ENCODE data around the gene SMC1A.

Gene SMC1A

GRCh38 chrX:53383376-53384076 lies 38.9 kb downstream of the SMC1A start:
- Histone ChIP-seq H3K4me2 (ENCODE audit: low read length) (no peak overlapping the region), H2BK5ac (ENCODE audit: low read depth, low read length, poor library complexity) (no peak overlapping the region), H3K9ac (ENCODE audit: low read length) (no peak overlapping the region), H2AK5ac (ENCODE audit: low read length) (no peak overlapping the region), H2AFZ (ENCODE audit: insufficient read depth, low read length, poor library complexity) (no peak overlapping the region), H3K36me3 (ENCODE audit: control insufficient read depth in 1 of 2, insufficient read depth in 2 of 2, low read length in 2 of 2) (peaks cover 46% of the 10 kb centered on the region in 2 experiments), H3K23ac (ENCODE audit: low read length) (no peak overlapping the region), H2BK12ac (ENCODE audit: low read length) (no peak overlapping the region), H2BK120ac (ENCODE audit: insufficient read depth, low read length, poor library complexity) (no peak overlapping the region), H4K8ac (ENCODE audit: low read depth, low read length) (no peak overlapping the region), H3K27me3 (ENCODE audit: insufficient read depth, low read length) (no peaks in the 10 kb centered on the region), H3K79me2 (ENCODE audit: control insufficient read depth, insufficient read depth, low read length, poor library complexity) (no peaks in the 10 kb centered on the region), H3K9me3 (ENCODE audit: insufficient read depth, low read depth, low read length) (no peaks in the 10 kb centered on the region), H3K18ac (ENCODE audit: low read length) (no peak overlapping the region), H3K4ac (ENCODE audit: low read depth, low read length) (no peak overlapping the region), H3K14ac (ENCODE audit: low read length) (no peak overlapping the region), H3K27ac (ENCODE audit: low read depth, low read length) (no peak overlapping the region), H4K12ac (ENCODE audit: low read depth, low read length) (peak overlapping the region; percentile 43), H4K91ac (ENCODE audit: low read depth, low read length) (no peak overlapping the region), H3K4me1 (ENCODE audit: control insufficient read depth in 1 of 2, insufficient read depth in 2 of 2, low read length in 2 of 2) (no peaks in the 10 kb centered on the region), H3K4me3 (ENCODE audit: low read depth, low read length) (no peak overlapping the region), H3K79me1 (ENCODE audit: low read length) (no peaks in the 10 kb centered on the region)
- no CpG with 5 or more reads among the region's 4 CpGs for WGBS (ENCODE audit: extremely low coverage, insufficient coverage, insufficient read length)
- no peak for DNase-seq

GRCh38 chrX:53379747-53380146 lies 42.7 kb downstream of the SMC1A start:
- Histone ChIP-seq H2BK5ac (ENCODE audit: low read depth, low read length, poor library complexity) (no peak overlapping the region), H3K4me3 (ENCODE audit: low read depth, low read length) (no peak overlapping the region), H3K9ac (ENCODE audit: low read length) (no peak overlapping the region), H4K12ac (ENCODE audit: low read depth, low read length) (no peak overlapping the region), H3K23ac (ENCODE audit: low read length) (no peak overlapping the region), H3K4ac (ENCODE audit: low read depth, low read length) (no peak overlapping the region), H3K4me1 (ENCODE audit: control insufficient read depth in 1 of 2, insufficient read depth in 2 of 2, low read length in 2 of 2) (peaks cover 0 to 3% of the 10 kb centered on the region in 2 experiments), H3K9me3 (ENCODE audit: insufficient read depth, low read depth, low read length) (no peaks in the 10 kb centered on the region), H3K14ac (ENCODE audit: low read length) (no peak overlapping the region), H2AFZ (ENCODE audit: insufficient read depth, low read length, poor library complexity) (no peak overlapping the region), H3K27me3 (ENCODE audit: insufficient read depth, low read length) (no peaks in the 10 kb centered on the region), H3K4me2 (ENCODE audit: low read length) (no peak overlapping the region), H3K79me1 (ENCODE audit: low read length) (no peaks in the 10 kb centered on the region), H3K27ac (ENCODE audit: low read depth, low read length) (no peak overlapping the region), H4K8ac (ENCODE audit: low read depth, low read length) (no peak overlapping the region), H4K91ac (ENCODE audit: low read depth, low read length) (no peak overlapping the region), H2BK120ac (ENCODE audit: insufficient read depth, low read length, poor library complexity) (no peak overlapping the region), H3K18ac (ENCODE audit: low read length) (no peak overlapping the region), H2AK5ac (ENCODE audit: low read length) (no peak overlapping the region), H3K79me2 (ENCODE audit: control insufficient read depth, insufficient read depth, low read length, poor library complexity) (no peaks in the 10 kb centered on the region), H2BK12ac (ENCODE audit: low read length) (no peak overlapping the region), H3K36me3 (ENCODE audit: control insufficient read depth in 1 of 2, insufficient read depth in 2 of 2, low read length in 2 of 2) (peaks cover 46 to 50% of the 10 kb centered on the region in 2 experiments)
- WGBS (ENCODE audit: extremely low coverage, insufficient coverage, insufficient read length), result no CpG with 5 or more reads among the region's 4 CpGs
- DNase-seq, result no peak

GRCh38 chrX:53379008-53379710 lies 43.3 kb downstream of the SMC1A start:
- Histone ChIP-seq H3K27ac (ENCODE audit: low read depth, low read length) (no peak overlapping the region), H2BK120ac (ENCODE audit: insufficient read depth, low read length, poor library complexity) (no peak overlapping the region), H3K14ac (ENCODE audit: low read length) (no peak overlapping the region), H3K23ac (ENCODE audit: low read length) (no peak overlapping the region), H3K4me1 (ENCODE audit: control insufficient read depth in 1 of 2, insufficient read depth in 2 of 2, low read length in 2 of 2) (peaks cover 0 to 7% of the 10 kb centered on the region in 2 experiments), H3K4me2 (ENCODE audit: low read length) (no peak overlapping the region), H3K9me3 (ENCODE audit: insufficient read depth, low read depth, low read length) (no peaks in the 10 kb centered on the region), H4K12ac (ENCODE audit: low read depth, low read length) (no peak overlapping the region), H2AFZ (ENCODE audit: insufficient read depth, low read length, poor library complexity) (no peak overlapping the region), H2AK5ac (ENCODE audit: low read length) (no peak overlapping the region), H4K8ac (ENCODE audit: low read depth, low read length) (no peak overlapping the region), H3K79me2 (ENCODE audit: control insufficient read depth, insufficient read depth, low read length, poor library complexity) (no peaks in the 10 kb centered on the region), H3K4ac (ENCODE audit: low read depth, low read length) (no peak overlapping the region), H2BK5ac (ENCODE audit: low read depth, low read length, poor library complexity) (no peak overlapping the region), H3K9ac (ENCODE audit: low read length) (no peak overlapping the region), H3K79me1 (ENCODE audit: low read length) (no peaks in the 10 kb centered on the region), H4K91ac (ENCODE audit: low read depth, low read length) (no peak overlapping the region), H3K4me3 (ENCODE audit: low read depth, low read length) (no peak overlapping the region), H3K36me3 (ENCODE audit: control insufficient read depth in 1 of 2, insufficient read depth in 2 of 2, low read length in 2 of 2) (peaks cover 43 to 47% of the 10 kb centered on the region in 2 experiments), H3K27me3 (ENCODE audit: insufficient read depth, low read length) (no peaks in the 10 kb centered on the region), H2BK12ac (ENCODE audit: low read length) (no peak overlapping the region), H3K18ac (ENCODE audit: low read length) (no peak overlapping the region)
- no CpG with 5 or more reads among the region's 3 CpGs for WGBS (ENCODE audit: extremely low coverage, insufficient coverage, insufficient read length)
- no peak for DNase-seq

GRCh38 chrX:53377464-53377863 lies 45.0 kb downstream of the SMC1A start:
- Histone ChIP-seq H3K79me2 (ENCODE audit: control insufficient read depth, insufficient read depth, low read length, poor library complexity) (no peaks in the 10 kb centered on the region), H3K36me3 (ENCODE audit: control insufficient read depth in 1 of 2, insufficient read depth in 2 of 2, low read length in 2 of 2) (peaks cover 32 to 38% of the 10 kb centered on the region in 2 experiments), H2BK12ac (ENCODE audit: low read length) (no peak overlapping the region), H3K4me2 (ENCODE audit: low read length) (no peak overlapping the region), H3K4ac (ENCODE audit: low read depth, low read length) (no peak overlapping the region), H4K12ac (ENCODE audit: low read depth, low read length) (no peak overlapping the region), H3K79me1 (ENCODE audit: low read length) (no peaks in the 10 kb centered on the region), H3K27me3 (ENCODE audit: insufficient read depth, low read length) (no peaks in the 10 kb centered on the region), H3K27ac (ENCODE audit: low read depth, low read length) (no peak overlapping the region), H3K9me3 (ENCODE audit: insufficient read depth, low read depth, low read length) (no peaks in the 10 kb centered on the region), H2BK5ac (ENCODE audit: low read depth, low read length, poor library complexity) (no peak overlapping the region), H3K4me1 (ENCODE audit: control insufficient read depth in 1 of 2, insufficient read depth in 2 of 2, low read length in 2 of 2) (peaks cover 0 to 7% of the 10 kb centered on the region in 2 experiments), H2AFZ (ENCODE audit: insufficient read depth, low read length, poor library complexity) (no peak overlapping the region), H3K18ac (ENCODE audit: low read length) (no peak overlapping the region), H3K9ac (ENCODE audit: low read length) (no peak overlapping the region), H2AK5ac (ENCODE audit: low read length) (no peak overlapping the region), H4K91ac (ENCODE audit: low read depth, low read length) (no peak overlapping the region), H3K14ac (ENCODE audit: low read length) (no peak overlapping the region), H2BK120ac (ENCODE audit: insufficient read depth, low read length, poor library complexity) (no peak overlapping the region), H3K4me3 (ENCODE audit: low read depth, low read length) (no peak overlapping the region), H3K23ac (ENCODE audit: low read length) (no peak overlapping the region), H4K8ac (ENCODE audit: low read depth, low read length) (no peak overlapping the region)
- DNase-seq, result no peak
- WGBS (ENCODE audit: extremely low coverage, insufficient coverage, insufficient read length), result no CpG with 5 or more reads among the region's 2 CpGs
